HG02678 (cell line): ENCODE data around the gene FIGNL2.

ENCODE experiments used
- ATAC-seq: cut with Tn5 transposase; IDR thresholded peaks from one replicate; pipeline ENCODE4 v1.9.1; 2021; ENCODE audit warnings: mild to moderate bottlenecking, moderate library complexity; ENCODE audit not compliant: unreplicated experiment

Gene FIGNL2

DNA sequence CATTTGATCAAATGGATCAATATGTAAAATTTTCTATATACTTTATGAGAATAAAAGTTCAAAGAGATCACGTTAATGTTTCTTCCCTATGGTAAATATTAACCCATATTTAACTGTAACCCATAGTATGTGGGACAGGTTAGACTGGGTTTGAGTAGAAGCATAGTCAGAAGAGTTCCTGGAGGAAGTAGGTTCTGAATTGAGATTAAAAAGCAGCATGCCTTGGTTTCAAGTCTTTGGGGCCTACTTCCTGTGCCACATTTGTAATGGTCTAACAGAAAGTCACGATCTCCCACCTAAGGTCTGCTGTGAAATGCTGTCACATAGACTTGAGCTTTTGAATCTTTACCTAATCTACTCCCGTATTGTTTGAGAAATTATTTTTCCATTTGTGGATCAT lies 63.8 kb downstream of the FIGNL2 start:
- ATAC-seq: no peak

GRCh38 chr12:51779876-51780275 lies 68.6 kb downstream of the FIGNL2 start:
- ATAC-seq: no peak

DNA sequence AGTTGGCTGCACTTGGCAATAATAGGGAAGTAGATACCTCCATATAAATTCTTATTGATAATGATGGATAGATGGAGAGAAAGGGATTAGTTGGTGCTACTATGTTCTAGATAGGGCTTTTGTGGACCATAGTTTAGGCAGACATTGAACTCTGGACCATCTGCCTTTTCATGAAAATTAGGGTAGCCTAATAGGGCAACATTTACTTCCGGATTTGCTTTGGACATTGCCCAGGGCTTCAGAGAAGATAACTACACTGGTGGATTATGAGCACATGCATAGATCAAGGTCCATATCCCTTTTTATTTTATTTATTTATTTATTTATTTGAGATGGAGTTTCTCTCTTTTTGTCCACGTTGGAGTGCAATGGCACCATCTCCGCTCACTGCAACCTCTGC lies 70.5 kb downstream of the FIGNL2 start:
- no peak for ATAC-seq

DNA sequence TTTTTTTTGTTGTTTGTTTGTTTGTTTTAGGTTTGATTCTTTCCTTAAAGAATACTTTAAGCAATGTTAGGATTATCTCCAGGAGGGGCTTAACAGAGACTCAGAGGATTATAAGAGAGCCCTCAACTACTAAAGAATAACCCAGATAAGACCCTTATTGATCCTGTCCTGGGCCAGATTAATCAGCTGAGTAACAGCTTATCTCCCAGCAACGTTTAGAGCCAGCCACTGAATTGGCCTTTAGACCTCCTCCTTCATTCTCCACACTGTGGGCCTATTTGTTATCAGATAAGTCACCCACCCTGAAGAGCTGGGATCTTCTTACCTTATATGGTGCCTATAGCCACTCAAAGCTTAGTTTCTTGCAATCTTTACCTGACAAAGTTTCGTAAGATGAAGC lies 71.1 kb downstream of the FIGNL2 start:
- ATAC-seq: no peak

DNA sequence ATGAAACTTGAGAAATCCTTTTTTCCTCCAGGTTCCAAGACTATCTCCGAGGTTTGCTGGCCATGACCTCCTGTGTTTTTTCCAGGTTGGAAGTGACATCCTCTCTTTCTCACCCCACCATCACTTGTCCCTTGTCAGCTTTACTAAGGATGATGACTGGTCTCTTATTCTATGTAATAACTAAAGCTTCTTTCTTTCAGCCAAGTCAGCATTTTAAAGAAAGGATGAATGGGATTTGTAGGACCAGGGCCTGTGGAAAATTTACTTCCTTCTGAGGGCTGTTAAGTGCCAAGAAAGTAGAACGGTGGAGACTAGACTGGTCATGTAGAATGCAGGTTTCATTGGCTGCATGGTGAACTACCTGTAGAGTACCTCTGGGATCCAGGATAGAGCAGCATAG lies 73.6 kb downstream of the FIGNL2 start:
- ATAC-seq: no peak

DNA sequence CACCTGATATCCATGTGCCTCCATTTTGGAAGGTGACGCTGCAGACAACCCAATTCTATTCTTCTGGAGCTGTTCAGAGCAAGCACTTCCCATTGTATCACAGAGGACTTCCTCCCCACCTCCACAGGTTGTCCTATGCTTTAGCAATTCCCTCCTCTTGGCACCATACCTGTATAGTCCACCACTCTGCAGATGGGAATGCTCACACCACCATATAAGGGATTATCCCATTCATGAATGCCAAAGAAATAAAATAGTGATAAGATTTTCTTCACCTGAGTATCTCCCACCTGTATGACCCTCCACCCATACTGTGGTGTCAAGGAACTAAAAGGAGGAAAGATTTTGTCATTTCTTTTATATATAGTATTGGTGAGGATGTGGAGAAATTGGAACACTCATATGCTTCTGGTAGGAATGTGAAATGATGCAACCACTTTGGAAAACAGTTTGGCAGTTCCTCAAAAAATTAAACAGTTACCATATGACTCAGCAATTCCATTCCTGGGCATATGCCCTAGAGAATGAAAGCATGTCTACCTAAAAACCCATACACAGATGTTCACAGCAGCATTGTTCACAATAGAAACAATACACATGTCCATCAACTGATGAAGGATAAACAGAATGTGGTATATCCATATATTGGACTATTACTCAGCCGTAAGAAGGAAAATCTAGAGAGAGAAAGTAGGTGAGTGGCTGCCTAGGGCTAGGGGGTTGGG lies 75.2 kb downstream of the FIGNL2 start:
- ATAC-seq: no peak

DNA sequence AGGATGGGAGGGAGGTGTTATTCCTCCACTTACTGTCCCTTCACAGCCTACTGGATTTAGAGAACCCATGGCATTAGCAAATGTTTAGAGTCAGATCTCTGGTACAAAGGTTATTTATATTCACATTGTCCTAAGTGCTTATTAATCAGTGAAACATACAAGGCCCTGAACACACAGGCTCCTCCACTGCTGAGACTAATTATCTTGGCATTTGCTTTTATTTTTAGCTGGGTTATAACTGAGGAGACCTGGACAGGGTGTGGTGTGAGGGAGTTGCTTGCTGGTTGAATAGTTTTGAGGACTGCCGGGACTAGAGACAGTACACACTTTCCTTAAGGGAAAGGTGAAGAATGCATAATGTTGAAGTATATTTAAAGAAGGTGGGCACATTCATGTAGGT lies 77.5 kb downstream of the FIGNL2 start:
- ATAC-seq: no peak
